Fibroblast of skin of back (primary cell): ENCODE measurements around the gene APOBEC4. TPM values are rescaled to one million over a fixed set of nuclear protein-coding genes. Genes with fewer than 3 reads are reported as not detected.
A peak's percentile ranks its signal among the peaks of the same experiment; 100 is the strongest.
"Not testable (repeated sequence)": the region's sequence is repeated elsewhere in the genome, so short reads cannot be mapped to it uniquely, and the experiment has no call there.

Experiments used
- DNase-seq: peaks from one replicate; pipeline ENCODE4 v3.0.0-alpha.2; 2013
- polyA plus RNA-seq, 2 experiments: library from polyadenylated mRNA; unstranded; fragments of 120-200 nt; gene quantifications; one replicate each; pipeline ENCODE4 v1.2.1, GENCODE V29; 2013; ENCODE audit not compliant: insufficient read length in 2 of 2

Gene APOBEC4
- not detected for polyA plus RNA-seq (2013, experiment 1 of 2; ENCODE audit: insufficient read length)
- polyA plus RNA-seq (2013, experiment 2 of 2; ENCODE audit: insufficient read length) = not detected

GRCh38 chr1:183652547-183653461 lies at the start of gene APOBEC4:
Gene APOBEC4, minus strand, starts transcription at chr1:183653316. Its CDS starts 4,535 bp downstream, at chr1:183648781.
- DNase-seq = no peak

- no peak for DNase-seq
Measured at GRCh38 chr1:183702813-183703198, 49.7 kb upstream of the APOBEC4 start.

- DNase-seq = peak; percentile 8
Measured at GRCh38 chr1:183702087-183702812, 49.1 kb upstream of the APOBEC4 start.

- DNase-seq = no peak
Measured at GRCh38 chr1:183699616-183700160, 46.6 kb upstream of the APOBEC4 start.

- no peak for DNase-seq
Measured at GRCh38 chr1:183697814-183698590, 44.9 kb upstream of the APOBEC4 start.

GRCh38 chr1:183696981-183697380 lies 43.9 kb upstream of the APOBEC4 start:
- no peak for DNase-seq

- DNase-seq = no peak
Measured at GRCh38 chr1:183694755-183695154, 41.6 kb upstream of the APOBEC4 start.

GRCh38 chr1:183694066-183694465 lies 41.0 kb upstream of the APOBEC4 start:
- DNase-seq = no peak

- DNase-seq = no peak
Measured at GRCh38 chr1:183693521-183693920, 40.4 kb upstream of the APOBEC4 start.

- no peak for DNase-seq
Measured at GRCh38 chr1:183689762-183690204, 36.7 kb upstream of the APOBEC4 start.

- DNase-seq = no peak
Measured at GRCh38 chr1:183688341-183689060, 35.4 kb upstream of the APOBEC4 start.

- no peak for DNase-seq
Measured at GRCh38 chr1:183687546-183688304, 34.6 kb upstream of the APOBEC4 start.

GRCh38 chr1:183686229-183686628 lies 33.1 kb upstream of the APOBEC4 start:
- no peak for DNase-seq

- peak; percentile 50 for DNase-seq
Measured at GRCh38 chr1:183685112-183685713, 32.1 kb upstream of the APOBEC4 start.

GRCh38 chr1:183679363-183679762 lies 26.2 kb upstream of the APOBEC4 start:
- DNase-seq = not testable (repeated sequence)

- no peak for DNase-seq
Measured at GRCh38 chr1:183678819-183679218, 25.7 kb upstream of the APOBEC4 start.

- peak; percentile 33 for DNase-seq
Measured at GRCh38 chr1:183676586-183677189, 23.6 kb upstream of the APOBEC4 start.

GRCh38 chr1:183675883-183676585 lies 22.9 kb upstream of the APOBEC4 start:
- no peak for DNase-seq

GRCh38 chr1:183675381-183675780 lies 22.3 kb upstream of the APOBEC4 start:
- no peak for DNase-seq
